Activated naive CD8-positive, alpha-beta T cell treated with anti-CD3 and anti-CD28 coated beads, Interleukin-2, amount 10 ng/mL, durations not matched to agents 7 days and 5 days (primary cell): ENCODE results near the gene WIPF1. TPM values are rescaled to one million over a fixed set of nuclear protein-coding genes. Genes with fewer than 3 reads are reported as not detected.

Source experiments
- ATAC-seq: fragments of 150-1000 bp; cut with Tn5 transposase; one replicate; pipeline ENCODE4 v1.10.0; 2021; ENCODE audit warnings: low read depth, moderate library complexity
- POLR2A ChIA-PET: fragments of 350-600 bp; sonication (Branson Sonifier 250); formaldehyde crosslinking; loops from one replicate; lab custom pipeline; 2021; ENCODE audit warnings: antibody characterized with exemption; lab: Charles Lee
- DNase-seq: peaks from one replicate; pipeline ENCODE4 v3.0.0; 2021
- H3K27ac Mint-ChIP-seq: one replicate; pipeline ENCODE4 v1.8.0; 2022; ENCODE audit warnings: mild to moderate bottlenecking, mixed read lengths
- H3K27me3 Mint-ChIP-seq: one replicate; pipeline ENCODE4 v1.8.0; 2022; ENCODE audit warnings: mild to moderate bottlenecking, moderate library complexity, mixed read lengths
- H3K36me3 Mint-ChIP-seq: one replicate; pipeline ENCODE4 v1.8.0; 2021; ENCODE audit warnings: mild to moderate bottlenecking, mixed read lengths
- H3K4me1 Mint-ChIP-seq: one replicate; pipeline ENCODE4 v1.8.0; 2021; ENCODE audit warnings: mixed read lengths
- H3K4me3 Mint-ChIP-seq: one replicate; pipeline ENCODE4 v1.8.0; 2022; ENCODE audit warnings: mild to moderate bottlenecking, moderate library complexity, mixed read lengths
- H3K9me3 Mint-ChIP-seq: one replicate; pipeline ENCODE4 v1.8.0; 2021; ENCODE audit warnings: mixed read lengths
- total RNA-seq, 2 experiments: library from RNA; stranded (reverse); gene quantifications; one replicate each; pipeline ENCODE4 v1.2.3, GENCODE V29; 2021

Gene WIPF1
- total RNA-seq, result 100 to 1,000 TPM; 446 to 480 TPM

DNA sequence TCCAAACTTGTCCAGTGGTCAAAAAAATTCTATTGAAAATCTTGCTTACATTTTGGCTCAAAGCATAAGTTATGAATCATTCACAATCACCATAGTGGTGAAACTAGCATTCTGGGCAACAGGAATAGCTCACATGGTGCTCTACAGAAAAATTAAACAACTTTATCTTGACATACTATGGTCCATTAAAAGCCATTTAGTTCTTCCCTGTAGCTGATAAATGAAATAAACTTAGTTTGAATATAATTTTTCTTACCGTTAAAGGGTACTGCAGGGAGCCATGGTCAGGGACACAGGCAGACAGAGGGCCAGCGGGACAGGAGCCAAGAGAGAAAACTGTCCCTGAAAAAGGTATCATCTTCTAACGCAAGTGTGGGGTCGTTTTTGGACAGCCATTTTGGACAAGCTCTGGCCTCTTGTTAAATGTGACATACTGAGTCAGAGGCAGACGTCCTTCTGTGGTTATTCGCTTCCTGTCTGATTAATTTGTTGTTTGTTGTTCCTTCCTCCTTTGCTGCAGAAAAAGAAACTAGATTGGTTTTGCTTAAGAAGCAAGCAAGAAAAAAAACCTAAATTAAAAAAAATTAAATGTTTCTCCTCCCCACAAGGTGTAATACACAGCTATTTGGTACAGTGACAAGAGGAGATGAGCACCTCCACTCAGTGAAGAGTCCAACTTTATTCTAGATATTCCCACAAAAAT lies at the start of gene WIPF1:
Gene WIPF1 (minus strand): TSS at position 460 of the 703 bp plus-strand sequence. CDS start 12,231 bp downstream, outside the sequence.
- ATAC-seq (peak; percentile 40), DNase-seq (peak; percentile 52)
- POLR2A ChIA-PET, result interaction anchor here (0.6 to 10.5 kb wide), 13 partner anchors 11 to 111 kb away, joined by 3 to 214 read pairs (median 4); partner anchors contain the start of gene GPR155
- peak within 1 kb of the TSS; percentile 99 for H3K27ac Mint-ChIP-seq
- no peaks in the 10 kb centered on the region for H3K9me3 Mint-ChIP-seq
- H3K4me1 Mint-ChIP-seq, result peaks cover 57% of the 10 kb centered on the region
- H3K27me3 Mint-ChIP-seq, result no peaks in the 10 kb centered on the region
- H3K4me3 Mint-ChIP-seq, result peak within 1 kb of the TSS; percentile 89
- peaks cover 43% of the 10 kb centered on the region for H3K36me3 Mint-ChIP-seq

- POLR2A ChIA-PET, result no interaction called here
- Mint-ChIP-seq H3K27ac (no peak overlapping the region), H3K9me3 (peaks cover 6% of the 10 kb centered on the region), H3K36me3 (peaks cover 24% of the 10 kb centered on the region), H3K4me3 (no peak overlapping the region), H3K4me1 (peaks cover 14% of the 10 kb centered on the region), H3K27me3 (no peaks in the 10 kb centered on the region)
- ATAC-seq, result no peak
- DNase-seq, result no peak
These were observed 47.7 kb upstream of the WIPF1 start for GRCh38 chr2:174645296-174645695.

GRCh38 chr2:174644406-174644805 lies 46.8 kb upstream of the WIPF1 start:
- no peaks in the 10 kb centered on the region for H3K27me3 Mint-ChIP-seq
- H3K36me3 Mint-ChIP-seq, result peaks cover 18% of the 10 kb centered on the region
- no peak overlapping the region for H3K27ac Mint-ChIP-seq
- DNase-seq (no peak), ATAC-seq (no peak)
- peaks cover 16% of the 10 kb centered on the region for H3K4me1 Mint-ChIP-seq
- POLR2A ChIA-PET, result no interaction called here
- no peak overlapping the region for H3K4me3 Mint-ChIP-seq
- H3K9me3 Mint-ChIP-seq, result peaks cover 3% of the 10 kb centered on the region

DNA sequence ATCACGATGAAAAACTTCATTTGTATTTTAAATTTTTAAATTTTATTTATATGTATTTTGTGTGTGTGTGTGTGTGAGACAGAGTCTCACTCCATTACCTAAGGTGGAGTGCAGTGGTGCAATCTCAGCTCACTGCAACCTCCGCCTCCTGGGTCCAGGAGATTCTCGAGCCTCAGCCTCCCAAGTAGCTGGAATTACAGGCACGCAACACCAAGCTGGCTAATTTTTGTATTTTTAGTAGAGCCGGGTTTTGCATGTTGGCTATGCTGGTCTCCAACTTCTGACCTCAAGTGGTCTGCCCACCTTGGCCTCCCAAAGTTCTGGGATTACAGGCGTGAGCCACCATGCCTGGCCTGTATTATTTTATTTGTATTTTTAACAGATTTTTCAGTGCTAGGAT lies 45.8 kb upstream of the WIPF1 start:
- peaks cover 2% of the 10 kb centered on the region for H3K9me3 Mint-ChIP-seq
- H3K27me3 Mint-ChIP-seq, result no peaks in the 10 kb centered on the region
- H3K4me3 Mint-ChIP-seq, result no peak overlapping the region
- ATAC-seq, result no peak
- peaks cover 21% of the 10 kb centered on the region for H3K36me3 Mint-ChIP-seq
- H3K4me1 Mint-ChIP-seq, result peaks cover 24% of the 10 kb centered on the region
- no peak for DNase-seq
- POLR2A ChIA-PET, result no interaction called here
- no peak overlapping the region for H3K27ac Mint-ChIP-seq

DNA sequence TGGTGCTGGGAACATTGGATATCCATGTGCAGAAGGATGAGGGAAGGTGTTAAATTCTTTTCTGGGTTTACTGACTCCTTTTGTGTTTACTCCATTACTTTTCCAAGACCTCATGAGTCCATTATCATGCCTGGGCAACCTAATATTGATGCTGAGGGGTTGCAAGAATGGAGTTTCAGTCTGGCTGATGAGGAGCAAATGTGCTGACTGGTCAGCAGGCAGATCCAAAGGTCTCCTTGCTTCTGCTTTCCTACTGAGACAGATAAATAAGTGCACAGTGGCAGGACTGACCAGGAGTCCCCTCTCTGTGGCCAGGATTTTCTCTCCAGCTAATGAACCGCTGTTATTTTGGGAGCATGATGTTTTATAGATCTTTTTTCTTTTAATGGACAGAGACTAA lies 43.6 kb upstream of the WIPF1 start:
- H3K36me3 Mint-ChIP-seq, result peaks cover 19% of the 10 kb centered on the region
- POLR2A ChIA-PET, result no interaction called here
- no peak for DNase-seq
- H3K27ac Mint-ChIP-seq, result no peak overlapping the region
- H3K4me1 Mint-ChIP-seq, result peaks cover 34% of the 10 kb centered on the region
- peaks cover 2% of the 10 kb centered on the region for H3K9me3 Mint-ChIP-seq
- no peak overlapping the region for H3K4me3 Mint-ChIP-seq
- no peak for ATAC-seq
- H3K27me3 Mint-ChIP-seq, result no peaks in the 10 kb centered on the region

DNA sequence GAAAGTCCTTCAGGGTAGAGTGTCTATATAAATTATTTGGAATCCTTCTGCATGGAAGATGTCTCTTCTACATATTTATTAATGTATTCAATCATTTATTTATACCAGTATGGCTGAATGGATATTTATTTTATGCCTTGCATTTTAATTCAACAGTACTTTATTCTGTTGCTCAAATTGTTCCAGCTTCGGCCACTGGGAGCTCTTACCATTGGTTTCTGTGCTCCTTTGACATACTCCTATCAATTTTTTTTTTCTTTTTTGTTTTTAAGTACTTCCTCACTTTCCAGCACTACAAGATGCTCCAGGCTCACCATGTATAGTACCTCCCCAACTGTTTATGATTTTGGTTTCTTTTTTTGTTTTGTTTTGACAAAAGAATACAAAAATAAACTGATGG lies 39.4 kb upstream of the WIPF1 start:
- H3K36me3 Mint-ChIP-seq, result peaks cover 26% of the 10 kb centered on the region
- no peak for ATAC-seq
- H3K27me3 Mint-ChIP-seq, result no peaks in the 10 kb centered on the region
- peaks cover 55% of the 10 kb centered on the region for H3K4me1 Mint-ChIP-seq
- peak overlapping the region; percentile 84 for H3K27ac Mint-ChIP-seq
- H3K9me3 Mint-ChIP-seq, result no peaks in the 10 kb centered on the region
- H3K4me3 Mint-ChIP-seq, result peak overlapping the region; percentile 58
- DNase-seq, result no peak
- POLR2A ChIA-PET, result interaction anchor here (2.0 to 7.8 kb wide), 3 partner anchors 40 to 49 kb away, joined by 5 to 214 read pairs (median 74); partner anchors contain the start of gene WIPF1

- peak overlapping the region; percentile 93 for H3K4me3 Mint-ChIP-seq
- DNase-seq (no peak), ATAC-seq (no peak)
- H3K9me3 Mint-ChIP-seq, result no peaks in the 10 kb centered on the region
- peaks cover 27% of the 10 kb centered on the region for H3K36me3 Mint-ChIP-seq
- H3K27me3 Mint-ChIP-seq, result no peaks in the 10 kb centered on the region
- POLR2A ChIA-PET, result interaction anchor here (1.5 to 7.8 kb wide), 7 partner anchors 13 to 50 kb away, joined by 3 to 214 read pairs (median 21); partner anchors contain the start of gene WIPF1
- peak overlapping the region; percentile 98 for H3K27ac Mint-ChIP-seq
- peaks cover 56% of the 10 kb centered on the region for H3K4me1 Mint-ChIP-seq
These were observed 38.3 kb upstream of the WIPF1 start for GRCh38 chr2:174635776-174636404.

GRCh38 chr2:174635015-174635593 lies 37.5 kb upstream of the WIPF1 start:
- H3K36me3 Mint-ChIP-seq, result peaks cover 30% of the 10 kb centered on the region
- peak; percentile 44 for DNase-seq
- H3K27ac Mint-ChIP-seq, result peak overlapping the region; percentile 98
- peak; percentile 9 for ATAC-seq
- no peaks in the 10 kb centered on the region for H3K9me3 Mint-ChIP-seq
- peak overlapping the region; percentile 93 for H3K4me3 Mint-ChIP-seq
- H3K27me3 Mint-ChIP-seq, result no peaks in the 10 kb centered on the region
- POLR2A ChIA-PET, result interaction anchor here (0.7 to 7.8 kb wide), 11 partner anchors 12 to 338 kb away, joined by 3 to 214 read pairs (median 9); partner anchors contain the start of gene WIPF1
- H3K4me1 Mint-ChIP-seq, result peaks cover 64% of the 10 kb centered on the region

GRCh38 chr2:174634130-174635014 lies 36.8 kb upstream of the WIPF1 start:
- Mint-ChIP-seq H3K4me3 (peak overlapping the region; percentile 93), H3K27ac (peak overlapping the region; percentile 98), H3K4me1 (peaks cover 66% of the 10 kb centered on the region), H3K9me3 (no peaks in the 10 kb centered on the region), H3K36me3 (peaks cover 27% of the 10 kb centered on the region), H3K27me3 (no peaks in the 10 kb centered on the region)
- POLR2A ChIA-PET, result interaction anchor here (0.7 to 7.8 kb wide), 18 partner anchors 11 to 338 kb away, joined by 3 to 214 read pairs (median 5); partner anchors contain the start of gene WIPF1
- peak; percentile 65 for DNase-seq
- peak; percentile 82 for ATAC-seq

- peaks cover 24% of the 10 kb centered on the region for H3K36me3 Mint-ChIP-seq
- H3K27ac Mint-ChIP-seq, result peak overlapping the region; percentile 98
- DNase-seq, result no peak
These were observed 36.0 kb upstream of the WIPF1 start for GRCh38 chr2:174633623-174633930.

GRCh38 chr2:174632841-174633622 lies 35.4 kb upstream of the WIPF1 start:
- Mint-ChIP-seq H3K4me3 (peak overlapping the region; percentile 93), H3K4me1 (peaks cover 65% of the 10 kb centered on the region), H3K27me3 (no peaks in the 10 kb centered on the region), H3K27ac (peak overlapping the region; percentile 98), H3K9me3 (no peaks in the 10 kb centered on the region), H3K36me3 (peaks cover 28% of the 10 kb centered on the region)
- DNase-seq, result no peak
- POLR2A ChIA-PET, result interaction anchor here (0.6 to 7.8 kb wide), 18 partner anchors 10 to 86 kb away, joined by 3 to 214 read pairs (median 6); partner anchors contain the start of gene WIPF1
- ATAC-seq, result no peak

More at GRCh38 chr2:174633623-174633930, 36.0 kb upstream of the WIPF1 start:
- POLR2A ChIA-PET, result interaction anchor here (1.0 to 7.8 kb wide), 15 partner anchors 10 to 144 kb away, joined by 3 to 214 read pairs (median 8); partner anchors contain the start of gene WIPF1
- H3K4me3 Mint-ChIP-seq, result peak overlapping the region; percentile 93
- peaks cover 63% of the 10 kb centered on the region for H3K4me1 Mint-ChIP-seq
- ATAC-seq, result no peak
- no peaks in the 10 kb centered on the region for H3K9me3 Mint-ChIP-seq
- no peaks in the 10 kb centered on the region for H3K27me3 Mint-ChIP-seq
